Measurements from ENCODE around the gene ZP3. TPM values are rescaled to one million over a fixed set of nuclear protein-coding genes. Genes with fewer than 3 reads are reported as not detected.

Gene ZP3
- total and polyA plus RNA-seq, 2 of the 13 experiments (the other 11 are each of a cell fraction or from before 2014, with no cell fraction given): not detected

DNA sequence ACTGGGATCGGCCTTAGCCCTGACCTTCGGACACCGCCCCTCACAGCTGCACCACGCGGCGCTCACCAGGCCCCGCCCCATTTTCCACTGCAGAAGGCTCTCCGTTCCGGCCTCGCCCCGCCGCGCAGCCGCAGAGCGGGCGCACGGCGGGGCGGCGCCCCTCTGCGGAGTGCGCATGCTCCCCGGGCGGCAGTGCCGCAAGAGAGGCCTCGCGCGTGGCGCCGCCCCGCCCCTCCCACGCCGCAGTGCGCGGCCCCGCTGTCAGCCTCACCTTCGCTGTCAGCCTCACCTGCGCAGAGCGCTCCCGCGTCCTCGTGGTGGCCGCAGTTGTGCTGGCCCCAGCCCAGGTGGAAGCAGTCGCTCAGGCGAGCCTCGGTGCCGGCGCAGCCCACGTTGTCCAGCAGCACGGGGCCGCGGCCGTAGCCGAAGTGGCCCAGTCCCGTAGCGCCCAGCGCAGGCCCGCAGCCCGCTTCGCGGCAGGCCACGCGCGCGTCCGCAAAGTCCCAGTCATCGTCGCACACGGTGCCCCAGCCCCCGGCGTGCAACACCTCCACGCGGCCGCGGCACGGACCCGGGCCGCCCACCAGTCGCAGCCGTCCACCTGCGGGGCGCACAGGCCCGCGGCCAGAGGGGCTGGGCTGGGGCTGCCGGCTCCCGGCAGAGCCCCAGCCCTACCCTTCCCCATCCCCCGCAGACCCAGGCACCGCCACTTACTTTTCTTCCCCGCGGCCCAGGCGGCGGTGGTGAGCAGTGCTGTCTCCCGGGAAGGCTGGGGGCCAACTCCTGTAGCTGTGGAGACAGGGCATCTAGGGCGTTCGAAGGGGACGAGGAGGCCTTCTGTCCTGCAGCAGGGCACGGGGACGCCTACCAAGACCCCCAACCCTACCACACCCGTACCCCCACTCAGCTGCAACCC, 31.4 kb upstream of the ZP3 start (continued):
- TF ChIP-seq SKI (IDR thresholded peaks at IDR 0.05; ENCODE audit: partially characterized antibody) (peak; percentile 4), NR2F6 (IDR thresholded peaks at IDR 0.05) (no peak), NR2F6 (CRISPR knock-in tag; IDR thresholded peaks at IDR 0.05) (peak; percentile 80; the same call in 1 of the 2 replicates), ZBTB20 (CRISPR knock-in tag; IDR thresholded peaks at IDR 0.05; ENCODE audit: borderline replicate concordance, low read depth) (0 out of 2 replicates have a peak, but pooled peaks have one; percentile 26), ZNF660 (CRISPR knock-in tag; IDR thresholded peaks at IDR 0.05; ENCODE audit: borderline replicate concordance, low read depth) (no peak), ZNF276 (CRISPR knock-in tag; IDR thresholded peaks at IDR 0.05; ENCODE audit: low read depth) (peak; percentile 60; the same call in 1 of the 2 replicates), ZNF605 (CRISPR knock-in tag; IDR thresholded peaks at IDR 0.05) (no peak), ZNF547 (CRISPR knock-in tag; IDR thresholded peaks at IDR 0.05) (peak; percentile 93), TBP (CRISPR knock-in tag; IDR thresholded peaks at IDR 0.05) (no peak), FOXO1 (CRISPR knock-in tag; IDR thresholded peaks at IDR 0.05) (peak; percentile 42; the same call in 1 of the 2 replicates), RFXAP (CRISPR knock-in tag; IDR thresholded peaks at IDR 0.05; ENCODE audit: borderline replicate concordance) (peak; percentile 66; the same call in 1 of the 2 replicates), ATF7-NPFF (CRISPR knock-in tag; IDR thresholded peaks at IDR 0.05; ENCODE audit: low read depth) (peak; percentile 98; the same call in 1 of the 2 replicates), SALL1 (CRISPR knock-in tag; IDR thresholded peaks at IDR 0.05) (peak; percentile 91), ZNF225 (CRISPR knock-in tag; IDR thresholded peaks at IDR 0.05) (peak; percentile 85), RXRA (CRISPR knock-in tag; IDR thresholded peaks at IDR 0.05) (peak; percentile 48; the same call in 1 of the 2 replicates), GATA4 (IDR thresholded peaks at IDR 0.05; ENCODE audit: borderline replicate concordance, low read depth) (no peak), ZFP36L2 (CRISPR knock-in tag; IDR thresholded peaks at IDR 0.05) (0 out of 2 replicates have a peak, but pooled peaks have one; percentile 66), PRDM15 (CRISPR knock-in tag; IDR thresholded peaks at IDR 0.05) (no peak)
- TF ChIP-seq, protein P1, sequence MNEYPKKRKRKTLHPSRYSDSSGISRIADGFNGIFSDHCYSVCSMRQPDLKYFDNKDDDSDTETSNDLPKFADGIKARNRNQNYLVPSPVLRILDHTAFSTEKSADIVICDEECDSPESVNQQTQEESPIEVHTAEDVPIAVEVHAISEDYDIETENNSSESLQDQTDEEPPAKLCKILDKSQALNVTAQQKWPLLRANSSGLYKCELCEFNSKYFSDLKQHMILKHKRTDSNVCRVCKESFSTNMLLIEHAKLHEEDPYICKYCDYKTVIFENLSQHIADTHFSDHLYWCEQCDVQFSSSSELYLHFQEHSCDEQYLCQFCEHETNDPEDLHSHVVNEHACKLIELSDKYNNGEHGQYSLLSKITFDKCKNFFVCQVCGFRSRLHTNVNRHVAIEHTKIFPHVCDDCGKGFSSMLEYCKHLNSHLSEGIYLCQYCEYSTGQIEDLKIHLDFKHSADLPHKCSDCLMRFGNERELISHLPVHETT (CRISPR knock-in tag; conservative IDR thresholded peaks at IDR 0.05): 0 out of 2 replicates have a peak, but pooled peaks have one; percentile 21
- TF ChIP-seq, protein P2, sequence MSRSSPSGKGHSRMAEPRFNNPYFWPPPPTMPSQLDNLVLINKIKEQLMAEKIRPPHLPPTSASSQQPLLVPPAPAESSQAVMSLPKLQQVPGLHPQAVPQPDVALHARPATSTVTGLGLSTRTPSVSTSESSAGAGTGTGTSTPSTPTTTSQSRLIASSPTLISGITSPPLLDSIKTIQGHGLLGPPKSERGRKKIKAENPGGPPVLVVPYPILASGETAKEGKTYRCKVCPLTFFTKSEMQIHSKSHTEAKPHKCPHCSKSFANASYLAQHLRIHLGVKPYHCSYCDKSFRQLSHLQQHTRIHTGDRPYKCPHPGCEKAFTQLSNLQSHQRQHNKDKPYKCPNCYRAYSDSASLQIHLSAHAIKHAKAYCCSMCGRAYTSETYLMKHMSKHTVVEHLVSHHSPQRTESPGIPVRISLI (CRISPR knock-in tag; IDR thresholded peaks at IDR 0.05; ENCODE audit: borderline replicate concordance): no peak
